ENCODE data around the gene CARMIL3.

DNA sequence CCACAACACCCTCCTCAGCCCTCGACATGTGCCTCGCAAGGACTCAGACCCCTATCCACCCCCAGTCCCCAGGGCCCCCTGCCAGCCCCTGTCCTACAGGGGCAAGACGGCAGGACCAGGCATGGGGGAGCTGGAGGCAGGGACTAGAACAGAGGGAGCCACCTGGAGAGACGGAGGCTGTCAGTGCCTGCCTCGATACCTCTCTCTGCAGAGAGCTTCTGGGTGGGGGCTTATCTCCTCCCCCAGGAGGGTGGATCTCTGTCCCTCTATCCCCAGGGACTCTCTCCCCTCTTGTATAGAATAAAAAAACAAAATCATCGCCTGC, 17.6 kb downstream of the CARMIL3 start:
- no peak for TF ChIP-seq TAF1 (IDR thresholded peaks at IDR 0.05; ENCODE audit: low read depth, low read length)
- TF ChIP-seq POLR2AphosphoS5 (IDR thresholded peaks at IDR 0.05; ENCODE audit: low read depth, low read length) = no peak

All from GM12891 (cell line).